NCI-H82 (cell line): ENCODE data around the gene KRT81.

ENCODE experiments used
- DNase-seq: peaks from one replicate; lab custom pipeline; 2025; lab: John Stamatoyannopoulos, UW

Gene KRT81

DNA sequence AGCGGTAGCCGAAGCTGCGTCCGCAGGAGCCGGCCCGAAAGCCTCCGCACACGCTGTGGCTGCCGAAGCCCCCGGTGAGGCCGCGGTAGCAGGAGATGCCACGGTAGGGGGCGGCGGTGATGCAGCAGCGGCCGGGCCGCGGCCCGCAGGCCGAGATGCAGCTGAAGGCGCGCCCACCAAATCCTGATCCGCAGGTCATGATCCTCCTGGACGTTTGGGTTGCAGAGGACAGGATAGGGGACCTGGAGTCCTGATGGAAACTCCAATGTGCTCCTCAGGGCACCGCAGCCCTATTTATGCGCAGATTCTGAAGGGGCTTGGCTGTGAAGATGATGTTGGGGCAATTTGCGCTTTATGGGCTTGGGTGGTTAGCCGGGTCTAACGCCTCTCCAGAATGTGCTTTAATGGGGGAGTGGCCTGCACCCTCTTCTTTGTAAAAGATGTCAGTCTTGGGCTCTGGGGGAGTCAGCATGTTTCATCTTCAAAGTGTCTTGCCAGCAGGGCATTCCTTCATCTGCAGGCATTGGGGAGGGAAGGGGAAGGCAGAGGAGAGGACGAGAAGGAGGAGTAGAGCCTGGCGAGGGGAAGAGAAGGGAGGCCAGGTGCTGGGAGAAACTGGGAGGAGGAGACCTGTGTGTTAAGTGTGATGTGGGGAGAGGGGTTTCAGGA, at the start of gene KRT81:
KRT81 (minus strand) TSS at position 268 of the 669 bp plus-strand sequence; CDS start at position 199, 69 bp downstream.
- no peak for DNase-seq

DNA sequence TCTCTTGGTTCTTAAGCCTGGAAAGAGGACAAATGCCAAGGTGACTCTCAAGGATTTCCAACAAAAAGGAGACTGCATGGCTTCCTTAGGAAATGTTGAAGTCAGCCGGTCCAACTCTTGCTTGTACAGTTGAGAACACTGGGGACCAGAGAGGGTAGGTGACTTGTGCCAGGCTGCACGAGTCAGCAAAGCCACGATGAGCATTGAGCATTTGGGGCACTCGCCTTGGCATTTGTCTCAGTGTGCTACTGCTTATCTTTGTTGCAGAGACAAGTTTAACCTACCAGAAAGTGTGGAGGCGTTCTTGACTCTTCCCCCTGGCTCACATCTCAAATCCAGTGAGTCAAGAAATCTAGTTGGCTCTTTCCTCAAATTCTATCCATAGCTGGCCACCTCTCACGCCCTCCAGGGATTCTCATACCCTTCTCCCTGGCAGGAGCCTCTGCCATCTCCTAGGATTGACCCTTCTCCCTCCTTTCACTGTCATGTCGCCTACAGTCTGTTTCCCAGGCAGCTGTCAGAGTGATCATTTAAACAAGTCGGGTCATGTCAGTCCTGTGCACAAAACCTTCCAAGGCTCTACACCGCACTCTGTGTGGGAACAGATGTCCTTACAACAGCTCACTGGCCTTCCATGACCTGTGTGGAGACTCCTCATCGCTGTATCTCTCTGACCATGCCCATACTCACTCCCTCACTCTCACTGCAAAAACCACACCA, 47.1 kb upstream of the KRT81 start:
- DNase-seq, result no peak

DNA sequence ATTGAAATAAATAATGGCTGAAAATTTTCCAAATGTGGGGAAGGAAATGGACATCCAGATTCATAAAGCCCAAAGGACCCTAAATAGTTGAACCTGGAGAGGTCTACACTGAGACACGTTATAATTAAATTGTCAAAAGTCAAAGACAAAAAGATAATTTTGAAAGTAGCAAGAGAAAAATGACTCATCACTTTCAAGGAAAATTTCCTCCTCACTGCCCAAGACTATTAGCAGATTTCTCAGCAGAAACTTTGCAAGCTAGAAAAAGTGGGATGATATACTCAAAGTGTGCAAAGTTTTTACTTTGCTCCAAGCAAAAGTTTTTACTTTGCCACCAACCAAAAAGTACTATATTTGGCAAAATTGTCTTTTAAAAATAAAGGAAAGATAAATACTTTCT, 45.7 kb upstream of the KRT81 start:
- no peak for DNase-seq

DNA sequence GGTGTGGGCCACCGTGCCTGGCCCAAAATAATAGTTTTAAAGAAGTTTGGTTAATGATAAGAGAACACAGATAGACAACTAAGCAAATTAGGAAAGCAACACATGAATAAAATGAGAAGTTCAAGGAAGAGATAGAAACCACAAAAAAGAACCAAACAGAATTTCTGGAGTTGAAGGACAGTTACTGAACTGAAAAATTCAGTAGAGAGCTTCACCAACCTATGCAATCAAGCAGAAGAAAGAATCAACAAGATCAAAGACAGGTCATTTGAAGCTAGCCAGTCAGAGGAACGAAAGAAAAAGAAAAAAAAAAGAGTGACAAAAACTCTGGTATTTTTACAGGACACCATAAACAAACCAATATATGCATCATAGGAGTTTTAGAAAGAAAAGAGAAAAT, 45.3 kb upstream of the KRT81 start:
- DNase-seq, result no peak

DNA sequence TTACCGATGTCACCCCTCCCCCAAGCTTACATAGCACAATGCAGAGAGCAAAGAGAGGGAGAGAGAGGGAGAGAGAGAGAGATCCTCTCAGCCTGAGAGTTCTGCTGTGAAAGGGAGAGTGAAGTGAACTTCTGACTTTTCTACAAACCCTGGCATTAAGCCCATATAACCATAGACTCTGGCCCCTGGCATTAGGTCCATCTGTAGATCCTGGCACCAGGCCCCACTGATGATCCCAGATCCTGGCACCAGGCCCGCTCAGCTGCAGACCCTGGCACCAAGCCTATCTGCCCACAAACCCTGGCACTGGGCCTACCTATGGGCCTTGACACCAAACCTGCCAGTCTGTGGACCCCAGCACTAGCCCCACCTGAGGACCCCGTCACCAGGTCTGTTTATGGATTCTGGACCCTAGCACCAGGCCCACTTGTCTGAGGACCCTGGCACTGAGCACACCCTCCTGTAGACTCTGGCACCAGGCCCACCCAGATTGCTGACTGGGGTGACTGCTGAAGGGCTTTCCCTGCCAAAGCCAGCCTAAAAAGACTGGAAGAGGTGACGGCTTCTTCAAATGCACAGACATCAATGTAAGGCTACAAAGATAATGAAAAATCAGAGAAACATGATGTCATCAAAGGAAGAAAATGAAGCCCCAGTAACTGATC, 44.4 kb upstream of the KRT81 start:
- no peak for DNase-seq

DNA sequence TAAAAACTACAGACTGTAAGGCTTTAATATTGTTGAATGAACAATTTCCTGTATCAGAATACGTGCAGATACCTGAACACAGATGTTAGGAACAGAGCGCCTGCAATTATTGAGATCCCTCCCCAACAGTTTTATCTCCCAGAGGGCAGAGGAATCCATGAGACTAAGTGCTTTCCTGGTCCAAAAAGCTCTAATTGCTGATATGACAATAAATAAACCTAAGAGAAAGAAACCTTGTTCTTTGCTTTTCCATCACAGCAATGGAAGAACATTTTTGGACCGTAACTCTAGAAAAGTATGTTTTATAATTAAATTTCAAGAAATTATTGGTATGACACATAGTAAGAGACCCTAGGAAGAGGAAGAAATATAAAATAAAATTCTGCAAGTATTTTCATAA, 42.9 kb upstream of the KRT81 start:
- DNase-seq, result no peak

DNA sequence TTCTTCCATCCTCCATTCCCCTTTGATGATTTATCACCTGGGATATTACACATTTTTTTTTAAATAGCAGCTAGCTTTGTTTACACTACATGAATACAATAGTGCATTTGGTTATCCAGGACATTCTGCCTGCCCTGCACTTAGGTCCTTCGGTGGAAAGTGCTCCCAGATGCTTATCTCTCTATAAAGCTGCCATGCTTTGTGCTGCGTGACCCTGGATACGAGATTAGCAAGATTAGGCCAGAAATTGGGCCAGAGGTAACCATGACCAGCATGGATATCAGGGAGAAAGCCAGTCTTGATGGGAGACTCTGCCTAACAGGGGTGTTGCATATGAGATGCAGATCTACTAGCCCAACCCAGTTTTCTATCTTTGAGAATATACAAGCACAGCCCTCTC, 42.0 kb upstream of the KRT81 start:
- DNase-seq, result no peak

DNA sequence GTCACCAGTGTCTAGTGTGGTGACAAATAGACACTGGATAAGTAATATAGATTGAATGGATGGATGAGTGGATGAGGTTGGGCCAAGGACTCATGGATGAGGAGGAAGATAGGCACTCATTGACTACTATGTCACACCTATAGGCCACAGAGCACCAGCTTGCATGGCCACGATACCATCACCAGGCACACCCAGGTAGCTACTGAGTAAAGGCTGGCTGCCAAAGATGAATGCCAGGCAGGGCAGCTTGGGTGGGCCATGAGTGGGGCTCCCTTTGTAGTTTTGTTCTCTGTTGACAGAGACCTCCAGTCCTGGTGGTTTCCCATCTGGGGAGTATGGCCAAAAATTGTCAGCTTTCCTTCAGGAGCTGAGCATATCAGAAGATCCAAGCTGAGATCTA, 41.0 kb upstream of the KRT81 start:
- DNase-seq, result no peak

DNA sequence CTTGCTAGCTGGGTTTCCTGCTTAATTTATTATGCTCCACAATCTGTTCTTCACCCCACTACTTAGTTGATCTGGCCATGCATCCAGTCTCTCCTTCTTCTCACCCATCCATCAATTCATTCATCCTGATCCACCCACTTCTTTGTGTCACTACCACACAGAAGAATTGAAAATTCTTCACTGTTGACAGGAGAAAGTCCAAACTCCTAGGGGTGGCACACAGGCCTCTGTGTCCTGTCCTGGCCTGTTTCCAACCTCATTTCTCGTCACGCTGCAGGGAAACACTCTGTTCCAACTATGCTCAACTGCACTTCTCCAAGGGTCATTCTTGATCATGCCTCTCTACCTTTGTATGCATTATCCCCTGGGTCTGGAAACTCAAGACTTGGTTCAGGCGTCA, 40.5 kb upstream of the KRT81 start:
- no peak for DNase-seq

DNA sequence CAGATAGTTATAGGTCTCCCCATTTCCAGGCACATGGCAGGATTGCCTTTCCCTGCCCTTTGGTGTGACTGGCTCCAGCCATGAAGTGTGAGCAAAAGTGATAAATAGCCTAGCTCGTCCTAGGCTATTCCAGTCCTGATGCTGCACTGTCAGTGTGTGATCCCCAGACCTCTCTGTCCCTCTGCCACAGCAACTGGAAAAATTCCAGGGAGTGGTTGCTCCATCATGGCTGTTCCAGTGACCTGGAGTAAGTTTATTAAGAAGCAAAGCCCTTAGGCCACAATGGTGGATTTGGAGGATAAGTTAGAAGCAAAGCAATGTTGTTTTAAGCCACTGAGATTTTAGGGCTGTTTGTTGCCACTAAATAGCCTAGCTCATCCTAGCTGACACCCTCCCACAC, 39.7 kb upstream of the KRT81 start:
- DNase-seq, result no peak

DNA sequence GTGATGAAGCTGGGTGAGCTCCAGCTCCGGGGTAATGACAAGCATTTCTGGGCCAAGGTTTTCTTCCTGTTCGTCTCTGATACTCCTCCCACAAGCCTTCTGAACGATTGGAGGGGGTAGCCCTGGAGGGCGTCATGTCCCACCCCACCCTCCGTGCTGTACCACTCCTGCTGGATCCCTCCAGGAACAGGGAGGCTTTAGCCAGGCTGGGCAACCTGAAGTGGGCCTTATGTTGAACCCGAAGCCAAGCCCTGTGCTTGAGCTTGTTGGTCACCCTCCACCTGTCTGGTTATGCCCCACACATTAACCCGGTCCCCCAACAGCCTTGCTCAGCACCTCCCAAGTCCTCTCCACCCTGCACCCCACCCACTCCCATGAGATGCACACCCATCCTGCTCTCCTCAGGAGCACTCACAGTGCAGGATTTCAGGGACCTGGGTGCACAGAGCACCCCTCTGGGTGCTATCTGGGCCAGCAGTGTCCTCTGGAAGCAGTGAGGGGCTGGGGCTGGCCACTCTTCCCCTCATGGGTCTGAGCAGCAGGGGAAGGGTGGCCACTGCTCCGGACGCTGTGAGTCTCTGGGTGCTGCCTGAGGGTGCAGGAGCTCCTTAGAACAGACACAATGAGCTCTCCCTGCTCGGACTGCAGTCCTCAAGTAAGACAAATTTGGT, 36.6 kb upstream of the KRT81 start:
- DNase-seq, result no peak

DNA sequence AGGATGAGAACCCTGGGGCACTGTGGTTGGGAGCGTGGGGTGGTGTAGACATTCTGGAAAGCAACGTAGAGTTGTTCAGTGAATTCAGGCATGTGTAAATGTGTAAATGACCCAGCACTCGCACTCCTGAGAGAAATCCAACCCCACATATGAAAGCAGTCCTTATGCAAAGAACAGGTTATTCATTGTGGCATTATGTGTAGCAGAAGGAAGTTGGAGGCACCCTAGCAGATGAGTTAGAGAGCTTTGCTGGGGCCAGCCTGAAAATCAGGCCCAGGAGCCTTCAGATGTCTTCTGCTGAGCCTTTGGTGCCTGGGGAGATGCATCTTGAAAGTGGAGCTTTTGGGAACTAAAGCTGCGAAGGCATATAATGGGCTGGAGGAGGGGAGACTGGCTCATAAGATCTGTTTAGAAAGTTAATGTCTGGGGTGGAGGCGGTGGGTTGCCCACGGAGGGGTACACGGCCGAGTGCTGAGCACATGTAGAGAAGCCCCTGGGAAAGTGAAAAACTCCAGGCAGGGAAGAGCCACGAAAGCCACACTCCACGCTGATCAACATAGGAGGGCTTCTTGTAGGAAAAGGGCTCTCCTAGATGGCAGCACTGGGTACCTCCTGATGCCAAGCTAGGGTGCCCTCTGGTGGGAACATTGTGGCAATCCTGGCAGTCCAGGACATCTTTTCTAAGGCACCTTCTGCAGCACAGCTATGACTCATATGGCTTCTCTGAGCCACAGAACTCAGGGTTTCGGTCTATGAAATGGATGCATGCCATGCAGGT, 35.9 kb upstream of the KRT81 start:
- DNase-seq, result peak; percentile 86

DNA sequence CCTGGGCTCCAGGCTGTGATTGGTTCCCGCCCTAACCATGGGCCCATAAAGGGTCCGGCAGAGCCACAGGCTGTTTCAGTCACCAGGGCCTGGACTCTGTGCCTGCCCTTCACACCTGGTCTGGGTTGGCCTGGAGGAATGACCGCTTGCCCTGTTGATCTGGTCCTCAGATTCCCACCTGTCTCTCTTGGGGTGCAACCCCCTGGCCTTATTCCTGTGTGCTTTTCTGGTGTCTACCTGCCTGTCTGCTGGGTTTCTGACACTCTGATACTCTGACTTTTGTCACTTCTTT, 32.8 kb upstream of the KRT81 start:
- no peak for DNase-seq

DNA sequence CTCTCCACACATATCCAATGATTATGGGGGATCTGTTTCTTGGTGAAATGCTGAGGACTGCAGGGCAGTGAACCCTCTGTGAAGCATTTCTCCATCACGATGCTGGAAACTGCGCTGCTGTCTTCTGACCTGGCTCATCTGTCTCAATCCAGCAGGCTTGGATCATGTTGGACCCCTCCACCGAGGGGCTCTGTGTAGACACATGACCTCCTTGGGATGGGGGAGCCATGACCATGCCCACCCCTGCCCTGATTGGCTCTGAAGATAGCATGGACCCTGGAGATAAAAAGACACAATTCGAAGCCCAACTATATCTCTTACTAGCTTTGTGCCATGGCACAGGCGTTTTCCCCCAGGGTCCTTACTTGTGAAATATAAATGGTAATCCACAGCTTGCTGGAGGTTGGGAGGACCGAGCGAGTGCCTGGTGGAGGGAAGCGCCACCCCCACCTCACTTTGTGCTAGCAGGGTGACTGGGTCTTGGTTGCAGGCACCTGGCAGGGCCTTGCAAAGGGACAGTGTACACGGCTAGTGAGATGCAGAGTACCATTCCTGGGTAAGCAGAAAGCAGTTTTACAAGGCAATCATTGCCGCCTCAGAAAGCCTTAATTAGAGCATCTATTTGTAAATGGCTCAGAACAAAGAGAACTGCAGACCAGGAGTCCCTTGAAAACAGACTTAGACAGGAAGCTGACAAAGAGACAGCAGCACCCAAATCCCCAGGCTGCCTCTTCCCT, 32.2 kb upstream of the KRT81 start:
- DNase-seq, result no peak

DNA sequence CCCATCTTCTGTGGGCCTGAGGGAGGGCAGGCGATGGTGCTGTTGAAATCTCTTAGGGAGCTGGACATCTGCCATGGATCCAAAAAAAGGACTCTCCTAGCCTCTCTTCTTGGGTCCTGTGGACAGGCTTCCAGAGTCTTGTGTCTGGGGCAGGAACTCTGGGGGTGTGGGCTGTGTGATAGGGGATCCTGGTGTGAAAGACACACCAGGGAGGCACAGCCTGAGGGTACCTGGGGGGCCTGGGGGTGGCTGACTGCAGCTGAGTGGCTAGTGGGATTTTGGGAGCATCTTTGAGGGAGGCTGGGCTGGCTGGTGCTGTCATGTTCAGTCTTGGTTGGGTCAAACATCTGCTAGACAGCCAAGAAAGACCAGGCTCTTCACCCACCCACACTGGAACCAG, 31.7 kb upstream of the KRT81 start:
- DNase-seq, result no peak

DNA sequence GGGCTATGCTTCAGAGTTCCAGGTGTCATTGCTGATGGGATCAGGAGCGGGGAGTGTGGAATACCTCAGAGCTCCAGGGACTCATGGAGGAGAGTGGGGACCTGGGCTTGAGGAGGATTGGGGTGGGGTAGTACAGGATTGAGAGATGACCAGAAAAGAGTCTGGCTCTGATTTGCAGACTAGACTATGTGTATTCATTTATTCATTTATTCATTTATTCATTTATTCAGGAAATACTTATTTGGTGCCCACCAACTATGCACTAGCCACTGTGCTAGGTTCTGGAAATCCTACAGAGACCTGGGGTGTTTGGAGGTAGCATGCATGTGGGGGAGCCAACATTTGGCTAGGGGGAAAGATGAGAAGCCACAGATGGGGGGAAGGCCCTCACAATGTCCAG, 30.7 kb upstream of the KRT81 start:
- DNase-seq, result no peak

DNA sequence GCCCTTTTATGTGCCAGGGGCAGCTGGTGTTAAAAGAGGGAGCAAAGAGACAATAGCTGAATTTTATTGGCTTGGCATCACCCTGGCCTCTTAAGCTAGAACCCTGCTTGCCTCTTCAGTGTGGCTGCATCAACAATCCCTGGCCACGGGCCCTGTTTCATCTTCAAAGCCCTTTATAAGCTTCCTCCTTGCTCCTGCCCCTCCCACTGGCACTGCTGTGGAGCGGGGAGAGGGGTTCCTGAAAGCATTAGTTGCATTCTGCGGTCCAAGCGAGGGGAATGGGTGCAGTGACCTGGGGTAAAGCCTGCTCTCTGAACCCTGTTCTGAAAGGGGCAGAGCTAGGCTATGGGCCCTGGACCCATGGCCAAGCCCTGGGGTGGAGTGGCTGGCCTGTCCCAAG, 30.1 kb upstream of the KRT81 start:
- no peak for DNase-seq

DNA sequence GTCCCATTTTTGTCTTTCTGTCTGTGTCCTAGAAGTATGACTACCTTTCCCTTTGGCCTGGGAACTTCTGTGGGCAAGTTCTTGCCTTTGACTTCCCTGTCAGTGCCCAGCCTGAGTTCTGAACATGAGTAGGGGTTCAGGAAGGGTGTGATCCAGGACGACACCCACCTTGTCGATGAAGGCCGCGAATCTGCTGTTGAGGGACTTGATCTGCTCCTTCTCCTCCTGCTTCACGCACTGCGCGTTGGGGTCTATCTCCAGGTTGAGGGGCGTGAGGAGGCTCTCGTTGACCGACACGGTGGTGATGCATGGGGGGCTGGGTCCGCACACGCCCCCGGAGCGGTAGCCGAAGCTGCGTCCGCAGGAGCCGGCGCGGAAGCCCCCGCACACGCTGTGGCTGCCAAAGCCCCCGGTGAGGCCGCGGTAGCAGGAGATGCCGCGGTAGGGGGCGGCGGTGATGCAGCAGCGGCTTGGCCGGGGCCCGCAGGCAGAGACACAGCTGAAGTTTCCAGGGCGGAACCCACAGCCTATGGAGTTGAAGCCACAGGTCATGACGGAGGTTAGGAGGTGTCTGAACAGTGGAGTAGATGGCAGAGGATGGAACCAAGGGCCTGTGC, 29.6 kb upstream of the KRT81 start, which contains the start of gene KRT83:
KRT83 (minus strand) TSS at position 615 of the 617 bp plus-strand sequence; CDS start at position 552, 63 bp downstream.
- no peak for DNase-seq

DNA sequence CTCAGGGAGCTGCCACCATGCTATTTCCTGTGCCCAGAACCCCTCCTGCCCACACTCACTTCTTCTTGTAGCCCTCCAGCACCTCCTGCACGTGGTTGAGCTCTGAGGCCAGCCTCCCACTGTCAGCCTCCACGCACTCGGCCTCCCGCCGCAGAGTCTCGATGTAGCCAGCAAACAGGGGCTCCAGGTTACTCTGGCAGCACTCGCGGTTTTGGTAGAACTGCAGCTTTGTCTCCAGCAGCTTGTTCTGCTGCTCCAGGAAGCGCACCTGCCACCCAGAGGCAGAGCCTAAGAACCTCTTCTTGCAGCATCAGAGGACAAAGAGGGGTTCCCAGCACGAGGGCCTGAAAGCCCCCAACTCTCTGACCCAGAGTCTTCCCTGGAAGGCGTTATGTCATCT, 27.8 kb upstream of the KRT81 start:
- DNase-seq, result peak; percentile 7

DNA sequence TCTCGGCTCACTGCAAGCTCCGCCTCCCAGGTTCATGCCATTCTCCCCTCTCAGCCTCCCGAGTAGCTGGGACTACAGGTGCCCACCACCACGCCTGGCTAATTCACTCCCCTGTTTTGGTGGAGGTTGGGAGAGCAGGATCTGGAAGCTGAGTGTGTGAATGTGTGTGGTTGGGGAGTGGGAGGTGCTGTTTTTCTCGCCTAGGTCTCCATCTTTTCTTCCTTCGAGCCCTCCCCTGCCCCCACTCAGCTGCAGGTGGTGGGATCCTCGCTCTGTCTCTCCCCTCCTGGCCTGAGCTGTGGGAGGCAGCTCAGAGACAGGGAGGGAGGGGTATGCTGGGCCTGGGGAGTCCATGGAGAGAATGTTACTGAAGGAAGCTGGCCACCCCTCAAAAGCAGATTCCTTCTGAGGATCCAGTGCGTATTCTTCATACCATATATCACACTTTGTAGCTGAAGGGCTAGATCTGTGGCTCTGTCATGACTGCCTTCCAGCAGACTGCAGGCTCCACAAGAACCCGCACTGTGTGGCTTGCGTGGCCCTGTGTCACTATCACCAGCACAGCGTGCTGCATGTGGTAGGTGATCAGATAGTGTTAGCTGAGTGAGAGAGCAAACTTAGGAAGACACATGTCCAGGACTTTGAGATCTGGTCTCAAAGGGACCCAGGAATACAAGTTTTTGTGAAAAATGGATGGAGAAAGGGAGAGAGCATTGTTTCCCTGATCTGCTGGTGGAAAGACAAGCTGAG, 27.1 kb upstream of the KRT81 start:
- DNase-seq, result no peak
